HFF-Myc (cell line): ENCODE measurements around the gene STRA6.
A peak's percentile ranks its signal among the peaks of the same experiment; 100 is the strongest.

Source experiments
- DNase-seq: peaks from one replicate; pipeline ENCODE4 v3.0.0-alpha.2; 2011; ENCODE audit warnings: low read depth; ENCODE audit errors: extremely low read depth
- H3K4me3 ChIP-seq: replicated peaks from 2 replicates; pipeline ENCODE4 v1.5.1; 2011; ENCODE audit warnings: low read depth, mild to moderate bottlenecking, control low read depth, low read length
- TF ChIP-seq, protein P1 (sequence below): IDR thresholded peaks from 2 replicates; pipeline ENCODE4 v1.5.1; 2012; ENCODE audit warnings: mild to moderate bottlenecking, low read depth, low read length, control low read depth; ENCODE audit errors: missing control alignments

The STRA6 gene

GRCh38 chr15:74200412-74200815, 2.2 kb downstream of the STRA6 start:
- TF ChIP-seq, protein P1, sequence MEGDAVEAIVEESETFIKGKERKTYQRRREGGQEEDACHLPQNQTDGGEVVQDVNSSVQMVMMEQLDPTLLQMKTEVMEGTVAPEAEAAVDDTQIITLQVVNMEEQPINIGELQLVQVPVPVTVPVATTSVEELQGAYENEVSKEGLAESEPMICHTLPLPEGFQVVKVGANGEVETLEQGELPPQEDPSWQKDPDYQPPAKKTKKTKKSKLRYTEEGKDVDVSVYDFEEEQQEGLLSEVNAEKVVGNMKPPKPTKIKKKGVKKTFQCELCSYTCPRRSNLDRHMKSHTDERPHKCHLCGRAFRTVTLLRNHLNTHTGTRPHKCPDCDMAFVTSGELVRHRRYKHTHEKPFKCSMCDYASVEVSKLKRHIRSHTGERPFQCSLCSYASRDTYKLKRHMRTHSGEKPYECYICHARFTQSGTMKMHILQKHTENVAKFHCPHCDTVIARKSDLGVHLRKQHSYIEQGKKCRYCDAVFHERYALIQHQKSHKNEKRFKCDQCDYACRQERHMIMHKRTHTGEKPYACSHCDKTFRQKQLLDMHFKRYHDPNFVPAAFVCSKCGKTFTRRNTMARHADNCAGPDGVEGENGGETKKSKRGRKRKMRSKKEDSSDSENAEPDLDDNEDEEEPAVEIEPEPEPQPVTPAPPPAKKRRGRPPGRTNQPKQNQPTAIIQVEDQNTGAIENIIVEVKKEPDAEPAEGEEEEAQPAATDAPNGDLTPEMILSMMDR: no peak
- peak overlapping the region; percentile 36 for H3K4me3 ChIP-seq
- no peak for DNase-seq

GRCh38 chr15:74199297-74199652, 3.3 kb downstream of the STRA6 start:
- H3K4me3 ChIP-seq: no peak overlapping the region
- TF ChIP-seq, protein P1: no peak
- DNase-seq: no peak

DNA sequence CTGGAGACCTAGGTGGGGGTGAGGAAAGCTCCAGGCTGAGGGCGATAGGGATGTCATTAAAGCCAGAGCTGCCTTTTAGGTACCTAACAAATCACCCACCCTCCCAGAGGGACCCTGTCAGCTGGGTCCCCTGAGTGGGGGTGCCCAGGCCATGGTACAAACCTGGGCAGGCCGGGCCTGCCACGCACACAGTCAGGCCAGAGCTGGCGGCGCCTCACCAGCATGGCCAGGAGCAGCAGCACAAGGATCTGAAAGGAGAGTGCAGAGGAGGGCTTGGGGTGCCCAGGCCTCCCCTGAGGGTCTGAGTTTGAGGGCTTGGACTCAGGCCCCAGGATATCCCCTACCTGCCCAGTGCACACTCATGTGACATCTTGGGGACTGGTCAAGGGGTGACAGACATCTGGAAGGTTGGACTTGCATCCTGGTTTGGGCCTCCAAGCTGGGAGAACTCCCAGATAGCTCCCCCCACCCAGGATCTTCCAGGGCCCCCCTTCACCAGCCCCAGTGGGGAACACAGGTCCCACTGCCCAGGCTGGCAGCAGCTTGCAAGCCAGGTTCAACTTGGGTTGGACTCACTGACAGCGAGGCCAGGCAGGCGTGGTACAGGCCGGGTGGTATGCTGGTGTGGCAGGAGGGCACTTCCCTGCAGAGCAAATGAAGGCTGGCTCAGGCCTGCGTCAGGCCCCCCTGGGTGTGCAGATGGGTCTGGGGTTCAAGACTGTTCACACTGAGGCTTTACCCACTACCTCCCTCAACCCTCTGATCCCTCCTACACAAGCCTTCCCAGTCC, 5.2 kb downstream of the STRA6 start:
- no peak overlapping the region for H3K4me3 ChIP-seq
- DNase-seq: no peak
- TF ChIP-seq, protein P1: no peak

DNA sequence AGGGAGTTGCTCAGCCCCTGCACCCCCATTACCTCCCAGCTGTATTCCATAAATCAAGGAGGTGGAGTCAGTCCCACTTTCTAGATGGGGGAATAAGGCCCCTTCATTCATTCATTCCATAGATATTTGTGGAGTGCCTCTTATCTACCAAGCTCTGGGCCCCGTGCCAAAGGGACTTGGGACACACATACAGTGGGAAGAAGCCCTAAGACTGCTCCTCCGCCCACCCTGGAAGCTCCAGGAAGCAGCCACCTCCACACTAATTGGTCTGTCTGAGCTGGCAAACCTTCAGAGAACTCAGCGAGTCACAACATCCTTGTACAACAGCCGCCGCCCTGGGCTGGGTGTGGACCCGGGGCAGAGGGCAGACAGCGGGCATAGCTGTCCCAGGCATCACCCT, 6.4 kb downstream of the STRA6 start:
- TF ChIP-seq, protein P1: no peak
- DNase-seq: no peak
- H3K4me3 ChIP-seq: no peak overlapping the region

DNA sequence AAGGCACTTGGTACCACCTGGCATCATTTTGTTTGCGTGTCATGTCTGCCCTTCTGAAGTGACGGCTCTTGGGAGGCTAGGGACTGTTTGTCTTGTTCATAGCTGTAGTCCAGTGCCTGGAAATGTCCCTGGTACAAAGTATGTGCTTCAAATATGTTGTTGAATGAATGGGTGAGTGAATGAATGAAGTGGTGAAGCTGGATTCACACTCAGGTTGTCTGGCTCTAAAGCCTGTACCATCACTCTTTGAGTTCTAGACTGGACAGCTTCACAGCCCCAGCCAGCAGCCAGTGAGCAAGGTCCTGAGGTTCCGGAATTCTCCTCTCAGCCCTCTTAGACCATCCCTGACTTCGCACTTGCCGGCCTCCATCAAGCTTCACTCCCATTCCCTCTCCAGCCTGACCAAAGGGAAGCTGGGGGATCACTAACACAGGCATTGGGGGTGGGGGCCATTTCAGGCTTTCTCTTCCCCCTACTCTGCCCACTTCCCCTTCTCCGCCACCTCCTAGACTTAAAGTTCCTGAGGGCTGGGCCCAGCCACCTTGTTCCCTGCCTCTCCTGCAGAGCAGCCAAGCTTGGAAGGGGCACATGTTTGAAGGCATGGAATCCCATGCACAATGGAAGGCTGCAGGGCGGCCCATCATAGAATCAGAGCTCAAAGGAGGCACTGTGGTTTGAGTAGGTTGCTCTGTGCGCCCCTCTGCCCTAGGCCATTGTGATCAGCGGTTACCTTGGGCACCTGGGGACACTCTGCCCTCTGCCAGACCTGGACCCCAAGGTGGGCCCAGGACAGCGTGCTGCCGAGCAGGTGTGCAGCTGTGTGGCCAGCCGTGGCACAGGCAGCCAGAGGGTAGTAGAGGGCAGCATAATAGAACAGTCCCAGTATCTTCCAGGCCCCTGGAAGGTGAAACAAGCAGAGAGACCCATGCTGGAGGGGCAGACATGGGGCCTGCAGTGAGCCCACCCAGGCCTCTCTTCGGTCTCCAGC, 7.7 kb downstream of the STRA6 start:
- no peak for DNase-seq
- TF ChIP-seq, protein P1: no peak

DNA sequence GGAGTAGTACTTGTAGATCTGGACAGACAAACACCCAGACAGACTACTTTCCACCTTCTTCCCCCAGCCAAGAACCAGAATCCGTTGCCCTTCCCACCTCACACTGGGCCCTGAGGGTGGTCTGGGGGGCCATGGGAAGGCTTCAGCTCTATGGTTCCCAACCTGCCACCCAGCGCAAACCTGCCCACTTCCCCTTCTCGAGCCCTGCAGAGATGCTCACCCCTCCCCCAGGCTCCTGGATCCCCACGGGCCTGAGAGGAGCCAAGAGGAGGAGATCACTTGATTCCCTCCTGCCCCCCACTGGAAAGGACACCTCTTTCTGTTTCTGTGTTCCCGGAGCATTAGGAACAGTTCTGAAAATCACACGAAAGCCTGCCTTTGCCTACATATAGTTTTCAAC, 8.7 kb downstream of the STRA6 start:
- H3K4me3 ChIP-seq: no peak overlapping the region
- TF ChIP-seq, protein P1: no peak
- no peak for DNase-seq

More for the DNA sequence above, 7.7 kb downstream of the STRA6 start:
- no peak overlapping the region for H3K4me3 ChIP-seq
